Suppressor macrophage (primary cell): ENCODE data around the gene SMC1A.
"Not testable (repeated sequence)": the region's sequence is repeated elsewhere in the genome, so short reads cannot be mapped to it uniquely, and the experiment has no call there.

Experiments used
- DNase-seq, 4 experiments: peaks; one replicate each; pipeline ENCODE4 v3.0.0-alpha.2; 2020 to 2022
- total RNA-seq, 17 experiments: gene quantifications; one replicate each; lab custom pipeline; 2026; ENCODE audit warnings: mixed read lengths in 6 of 17, inconsistent platforms in 3 of 17; lab: John Stamatoyannopoulos, UW

SMC1A gene
- 60.6 to 166 (median 101) reads per million in 17 experiments for total RNA-seq

DNA sequence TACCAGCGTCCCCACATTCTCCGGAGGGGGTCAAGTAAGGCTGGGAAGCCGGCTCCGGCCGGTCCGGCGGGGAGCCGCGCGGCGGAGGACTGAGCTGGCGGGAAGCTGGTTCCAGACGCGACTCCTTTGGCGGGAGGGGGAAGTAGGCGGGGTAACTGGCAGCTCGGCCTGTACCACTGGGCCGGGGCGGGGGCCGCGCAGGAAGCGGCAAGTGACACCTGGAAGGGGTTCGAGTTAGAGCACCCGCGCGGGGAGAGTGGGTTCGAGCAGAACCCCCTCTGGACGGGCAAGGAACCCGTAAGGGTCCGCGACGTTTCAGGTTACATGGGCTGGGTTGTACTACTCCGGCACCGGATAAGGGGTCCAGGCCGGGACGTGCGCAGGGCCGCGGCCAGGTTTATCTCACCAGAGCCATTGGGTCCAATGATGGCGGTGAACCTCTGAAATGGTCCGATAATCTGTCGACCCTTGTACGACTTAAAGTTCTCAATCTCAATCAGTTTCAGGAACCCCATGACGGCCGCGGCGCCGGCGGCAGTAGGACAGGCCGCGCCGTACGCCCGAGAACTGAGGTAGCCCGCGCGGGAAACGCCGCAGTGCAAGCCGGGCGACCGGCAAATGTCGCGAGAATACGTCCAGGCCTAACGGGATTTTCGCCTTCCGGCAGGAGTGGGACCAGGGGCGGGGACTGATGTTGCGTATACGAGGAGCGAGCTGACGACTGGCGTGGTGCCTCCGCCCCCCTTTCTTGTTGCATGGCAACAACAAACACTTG is at the start of gene SMC1A:
SMC1A (minus strand) TSS at position 569 of the 775 bp plus-strand sequence; CDS start at position 515, 54 bp downstream.
- DNase-seq, result peak; percentile 96 to 97 (median 96)

DNA sequence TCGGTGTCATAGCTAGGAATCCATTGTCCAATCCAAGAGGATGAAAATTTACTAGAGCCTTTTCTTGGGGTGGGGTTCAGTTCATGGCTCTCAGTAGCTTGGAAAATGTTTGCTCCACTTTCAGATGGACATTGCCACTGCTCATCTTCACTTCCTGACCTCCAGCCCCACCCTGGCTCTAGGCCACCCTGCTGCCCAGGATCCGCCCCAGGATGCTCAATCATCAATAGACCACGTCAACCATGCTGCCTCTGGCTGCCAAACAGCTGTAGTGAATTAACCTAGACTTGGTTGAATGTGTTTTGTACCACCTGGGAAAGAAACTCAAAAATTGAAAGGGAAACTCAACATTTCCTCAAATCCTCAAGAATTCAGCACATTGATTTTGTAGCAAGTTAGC is 48.9 kb upstream of the SMC1A start:
- no peak for DNase-seq

DNA sequence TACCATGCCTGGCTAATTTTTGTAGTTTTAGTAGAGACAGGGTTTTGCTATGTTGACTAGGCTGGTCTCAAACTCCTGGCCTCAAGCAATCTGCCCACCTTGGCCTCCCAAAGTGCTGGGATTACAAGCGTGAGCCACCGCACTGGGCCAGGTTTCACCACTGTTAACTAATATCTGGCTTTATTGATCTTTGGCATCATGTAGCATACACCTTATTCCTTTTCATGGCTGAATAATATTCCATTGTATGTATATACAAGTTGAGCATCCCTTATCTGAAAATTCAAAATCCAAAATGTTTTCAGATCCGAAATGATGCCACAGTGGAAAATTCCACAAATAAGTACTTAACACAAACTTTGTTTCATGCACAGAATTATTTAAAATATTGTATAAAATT is 46.2 kb upstream of the SMC1A start:
- DNase-seq, result not testable (repeated sequence)

DNA sequence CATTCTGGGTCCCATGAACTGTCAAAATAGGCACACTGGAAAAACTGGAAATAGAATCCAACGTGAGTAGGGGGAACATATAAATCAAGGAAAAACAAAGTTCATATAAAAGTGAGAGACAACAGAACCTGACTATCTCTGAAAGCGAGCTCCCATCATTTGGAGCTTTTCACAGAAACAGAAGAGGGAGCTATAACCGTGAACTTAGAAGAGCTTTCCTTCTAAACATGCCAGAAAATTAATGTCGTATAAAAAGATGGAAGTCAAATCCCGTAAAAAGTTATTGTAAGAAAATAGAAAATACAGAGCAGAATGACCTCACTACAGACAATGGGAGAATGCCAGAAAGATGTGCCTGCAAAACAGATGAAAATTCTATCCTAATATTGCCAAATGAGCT is 35.6 kb upstream of the SMC1A start:
- DNase-seq, result no peak

DNA sequence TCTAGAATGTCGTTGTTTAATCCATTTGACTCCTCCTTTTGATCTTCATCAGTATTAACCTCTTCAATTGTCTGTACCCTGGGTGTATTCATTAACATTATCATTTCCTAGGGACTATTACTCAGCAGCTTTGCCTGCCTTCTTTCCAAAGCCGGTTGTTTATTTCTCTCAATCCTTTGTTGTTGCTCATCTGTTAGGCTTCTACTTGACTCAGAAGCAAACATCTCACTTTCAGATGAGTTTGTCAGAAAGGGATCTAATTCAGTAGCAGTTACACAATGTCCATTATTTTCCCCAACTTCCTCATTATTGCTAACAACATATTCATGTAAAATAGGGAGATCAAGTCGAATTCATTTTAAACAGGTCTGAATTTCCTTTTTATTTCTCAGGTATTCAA is 33.8 kb upstream of the SMC1A start:
- DNase-seq, result peak in 2 of 4 experiments; percentile 47 to 61

DNA sequence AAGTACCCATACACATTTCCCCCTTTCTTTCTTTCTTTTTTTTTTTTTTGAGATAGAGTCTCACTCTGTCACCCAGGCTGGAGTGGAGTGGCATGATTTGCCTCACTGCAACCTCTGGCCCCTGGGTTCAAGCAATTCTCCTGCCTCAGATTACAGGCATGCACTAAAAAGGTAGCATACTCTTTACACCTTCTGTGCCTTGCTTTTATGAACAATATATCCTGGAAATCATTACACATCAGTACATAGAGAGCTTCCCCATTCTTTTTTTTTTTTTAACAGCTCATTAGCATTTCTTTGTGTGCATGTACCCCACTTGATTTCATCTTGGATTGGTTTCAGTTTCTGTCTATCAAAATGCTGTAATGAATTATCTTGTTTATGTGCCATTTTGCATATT is 30.4 kb upstream of the SMC1A start:
- DNase-seq, result peak in 1 of 4 experiments; percentile 3

DNA sequence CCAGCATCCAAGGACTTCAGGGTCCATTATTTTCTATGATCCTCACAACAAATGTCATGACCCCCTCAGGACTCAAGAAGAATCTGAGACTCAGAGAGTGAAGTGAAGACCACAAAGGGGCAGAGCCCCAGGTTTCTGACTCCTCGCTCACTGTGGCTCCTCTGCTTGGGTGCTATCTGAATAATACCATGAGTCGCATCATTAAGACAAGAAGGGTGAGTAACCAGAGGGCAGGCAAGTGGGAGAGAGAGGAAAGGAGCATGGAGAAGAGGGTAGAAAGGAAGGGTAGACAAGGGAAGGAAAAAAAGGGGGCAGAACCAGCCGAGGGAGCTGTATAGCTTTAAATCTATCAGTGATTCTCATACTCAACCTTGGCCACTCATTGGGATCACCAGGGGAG is 27.2 kb upstream of the SMC1A start:
- DNase-seq, result no peak

DNA sequence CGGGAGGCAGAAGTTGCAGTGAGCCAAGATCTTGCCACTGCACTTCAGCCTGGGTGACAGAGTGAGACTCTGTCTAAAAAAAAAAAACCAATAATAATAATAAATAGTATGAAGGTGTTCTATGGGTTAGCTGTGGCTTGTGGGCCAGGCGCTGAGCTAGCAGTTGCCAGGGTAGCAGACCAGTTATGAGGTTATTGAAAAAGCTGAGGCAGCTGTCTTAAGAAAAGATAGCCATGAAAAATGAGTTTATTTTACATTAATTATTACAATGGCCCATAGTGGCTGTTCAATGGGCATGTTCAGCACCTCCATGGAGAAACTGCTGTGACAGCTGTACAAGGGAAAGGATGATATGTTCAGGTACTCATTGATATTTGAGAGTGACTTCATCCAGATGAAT is 25.0 kb upstream of the SMC1A start:
- DNase-seq, result no peak

DNA sequence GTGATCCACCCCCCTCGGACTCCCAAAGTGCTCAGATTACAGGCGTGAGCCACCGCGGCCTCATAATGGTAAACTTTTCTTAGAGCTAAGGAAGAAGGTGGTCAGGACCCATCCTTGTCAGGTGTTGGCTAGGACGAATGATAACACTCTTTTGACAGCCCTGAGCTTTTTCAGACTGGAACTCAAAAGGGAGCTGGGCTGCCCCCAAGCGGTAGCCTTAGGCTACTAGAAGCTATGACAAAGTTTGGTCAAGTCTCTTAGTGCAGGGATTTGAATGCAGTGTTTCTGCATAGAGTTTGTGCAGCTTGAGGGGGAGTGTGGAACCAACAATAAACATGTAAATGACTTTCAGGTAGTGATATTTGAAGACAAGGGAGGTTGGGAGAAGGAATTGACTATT is 23.5 kb upstream of the SMC1A start:
- peak; percentile 42 to 73 (median 64) for DNase-seq

DNA sequence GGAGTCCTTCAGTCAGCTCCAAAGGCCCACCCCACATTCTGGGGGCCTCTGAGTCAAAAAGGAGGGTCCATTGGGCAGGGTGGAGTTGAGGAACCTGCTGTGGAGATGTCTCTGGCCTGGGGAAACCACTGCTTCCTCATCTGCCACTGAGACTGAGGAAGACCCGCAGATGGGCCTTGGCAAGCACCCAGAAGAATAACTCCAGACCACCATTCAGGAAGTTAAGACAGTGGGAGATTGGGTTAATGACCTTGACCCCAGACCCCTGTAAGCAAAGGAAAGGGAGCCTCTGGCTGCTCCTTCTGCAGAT is 19.8 kb upstream of the SMC1A start:
- peak in 3 of 4 experiments; percentile 35 to 52 (median 42) for DNase-seq

DNA sequence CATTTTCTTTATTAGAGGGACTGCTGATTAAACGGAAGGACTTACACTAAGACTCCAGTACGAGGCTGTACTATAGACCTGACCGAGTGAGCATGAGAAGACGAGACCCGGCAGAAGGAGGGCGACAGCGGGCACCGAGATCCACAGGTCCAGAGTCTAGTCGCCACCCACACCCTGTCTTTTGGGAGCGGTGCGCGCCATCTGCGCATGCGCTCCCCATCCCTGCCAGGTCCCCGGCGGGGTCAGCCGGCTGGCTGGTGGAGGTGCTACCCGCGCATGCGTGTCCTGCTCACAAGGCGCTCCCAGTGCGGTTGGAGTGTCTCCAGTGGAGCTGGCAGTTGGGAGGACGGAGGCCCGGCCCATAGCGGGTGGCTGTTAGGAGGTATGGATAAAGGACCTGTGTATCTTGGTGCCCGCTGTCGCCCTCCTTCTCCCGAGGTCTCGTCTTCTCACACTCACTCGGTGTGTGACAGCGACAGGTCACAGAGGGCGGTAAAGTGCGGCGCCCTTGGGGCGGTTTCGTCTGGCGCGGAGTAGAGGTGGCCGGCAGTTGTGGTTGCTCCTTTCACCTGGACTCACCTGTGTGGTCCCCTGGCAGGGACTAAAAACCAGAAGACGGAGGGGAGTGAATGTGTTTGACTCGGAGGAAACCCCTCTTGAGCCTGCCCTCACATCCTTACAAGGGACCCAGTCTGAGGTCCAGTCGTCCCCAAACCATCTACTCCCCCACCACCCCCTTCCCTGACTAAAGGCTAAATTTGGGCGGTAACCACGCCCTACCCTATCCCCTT is 19.3 kb upstream of the SMC1A start:
- DNase-seq, result peak; percentile 57 to 81 (median 69)

DNA sequence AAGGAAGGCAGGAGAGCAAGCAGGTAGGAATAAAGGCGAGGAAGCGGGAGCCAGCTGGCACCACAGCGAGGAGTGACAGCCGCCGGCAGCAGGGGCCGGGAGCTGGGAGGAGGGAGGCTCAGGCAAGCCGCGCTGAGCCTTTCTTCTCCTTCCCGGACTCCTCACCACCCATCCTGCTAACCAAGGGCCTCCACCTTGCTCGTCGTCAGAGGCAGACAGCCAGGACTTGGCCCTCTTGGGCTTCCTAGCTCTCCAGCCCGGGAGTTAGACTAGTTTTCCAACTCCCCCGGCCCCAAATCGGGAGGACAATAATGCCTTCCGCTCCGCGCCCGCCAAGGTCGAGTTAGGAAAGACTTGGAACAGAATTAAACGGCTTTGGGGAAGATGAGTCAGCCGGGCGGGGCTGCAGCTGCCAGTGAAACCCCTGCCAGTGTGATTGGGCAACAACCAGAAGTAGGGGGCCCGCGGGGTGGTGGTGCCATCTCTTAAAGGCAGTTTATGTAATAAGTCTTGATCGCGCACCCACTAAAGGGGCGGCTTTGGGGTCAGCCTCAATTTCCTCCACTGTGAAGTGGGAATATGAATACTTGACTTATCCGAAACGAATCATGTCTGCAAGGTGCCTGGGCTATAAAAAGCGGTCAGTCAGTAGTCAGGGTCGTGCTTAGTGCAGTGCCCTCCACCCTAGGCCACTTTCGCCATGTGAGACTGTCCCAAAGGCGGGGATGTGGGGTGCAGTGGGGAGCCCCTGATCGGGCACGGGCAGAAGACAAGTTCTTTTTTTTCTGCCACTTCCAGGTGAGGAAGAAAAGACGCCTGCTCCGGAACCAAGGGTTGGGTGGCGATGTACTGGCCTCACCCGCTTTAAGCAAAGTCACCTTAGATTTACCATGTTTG is 18.4 kb upstream of the SMC1A start:
- DNase-seq, result peak; percentile 60 to 74 (median 66)

DNA sequence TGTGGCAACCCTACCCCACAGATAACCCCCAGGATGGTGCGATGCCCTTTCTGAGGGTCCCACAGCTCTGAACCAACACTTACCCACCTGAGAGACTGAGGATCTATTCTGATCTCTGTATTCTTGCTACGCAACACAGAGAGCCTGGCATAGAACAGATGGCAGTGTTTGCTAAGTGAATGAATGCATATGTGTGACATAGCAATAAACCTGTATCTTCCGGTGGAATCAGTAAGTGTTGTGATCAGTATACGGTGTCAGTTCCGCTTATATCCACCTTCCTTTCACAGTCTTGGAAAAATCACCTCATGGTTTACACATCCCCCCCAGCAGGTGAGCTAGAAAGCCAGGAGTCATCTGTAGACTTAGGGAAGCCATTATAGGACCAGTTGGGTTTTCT is 17.6 kb upstream of the SMC1A start:
- DNase-seq, result no peak

DNA sequence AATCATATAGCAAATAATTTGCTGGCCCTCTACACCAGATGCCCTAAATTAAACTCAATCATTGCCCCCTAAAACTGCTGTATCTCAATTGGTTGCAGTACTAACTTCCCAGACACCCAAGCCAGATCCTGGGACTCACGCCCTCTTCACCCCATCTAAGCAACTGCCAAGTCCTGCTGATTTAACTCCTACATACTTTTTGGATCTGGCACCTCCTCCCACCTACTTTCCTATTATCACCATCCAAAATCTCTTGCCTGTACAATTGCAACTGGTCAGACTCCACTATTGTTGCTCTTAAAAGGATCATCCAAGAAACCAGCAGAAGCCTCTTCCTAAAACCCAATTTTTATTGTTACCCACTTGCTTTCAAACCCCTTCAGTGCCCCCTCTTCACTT is 16.4 kb upstream of the SMC1A start:
- no peak for DNase-seq

DNA sequence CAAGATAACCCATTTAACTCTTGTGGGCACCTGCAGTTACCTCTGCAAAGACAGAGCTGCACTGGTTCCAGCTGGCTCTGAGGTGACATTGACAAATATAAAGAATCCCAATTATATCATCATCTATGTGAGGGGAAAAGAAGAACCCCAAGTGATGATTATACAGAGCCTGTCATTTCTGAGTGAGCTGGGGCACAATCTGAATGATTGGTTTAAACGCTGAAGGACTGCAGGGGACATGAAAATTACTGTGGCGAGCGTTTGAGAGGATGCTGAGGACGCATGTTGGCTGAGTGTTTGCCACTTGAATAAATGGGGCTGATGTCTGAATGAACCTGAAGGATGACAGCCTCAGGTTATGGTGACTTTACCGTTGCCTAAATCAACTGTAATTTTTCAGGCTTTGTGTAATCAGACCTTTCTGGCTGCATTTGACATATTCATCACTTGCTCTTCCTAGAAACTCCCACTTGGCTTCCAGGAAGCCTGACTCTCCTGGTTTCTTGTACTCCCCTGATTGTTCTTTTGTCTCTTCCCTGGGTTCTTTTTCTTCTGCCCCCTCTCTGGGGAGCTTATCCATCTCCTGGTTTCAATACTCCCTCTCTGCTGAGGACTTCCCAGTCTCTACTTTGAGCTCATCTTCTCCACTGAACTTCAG is 15.8 kb upstream of the SMC1A start:
- DNase-seq, result no peak

DNA sequence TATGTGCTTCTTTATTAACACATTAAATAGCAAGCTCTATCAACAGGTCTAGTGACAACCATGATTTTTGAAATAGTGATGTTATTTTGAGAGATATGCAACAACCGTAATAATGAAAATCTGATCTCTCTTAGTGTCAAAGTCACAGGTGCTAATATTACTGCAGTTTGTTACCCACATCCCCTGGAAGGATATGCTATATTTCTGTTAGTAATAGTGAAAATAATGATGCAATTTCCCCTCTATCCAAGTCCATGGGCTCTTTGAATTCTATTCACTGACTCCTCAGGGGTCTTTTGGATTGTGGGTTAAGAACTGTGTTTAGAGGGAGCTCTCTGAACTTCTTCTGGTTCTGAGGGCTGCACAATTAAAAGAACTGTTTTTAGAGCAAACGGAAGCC is 14.8 kb upstream of the SMC1A start:
- DNase-seq, result no peak

DNA sequence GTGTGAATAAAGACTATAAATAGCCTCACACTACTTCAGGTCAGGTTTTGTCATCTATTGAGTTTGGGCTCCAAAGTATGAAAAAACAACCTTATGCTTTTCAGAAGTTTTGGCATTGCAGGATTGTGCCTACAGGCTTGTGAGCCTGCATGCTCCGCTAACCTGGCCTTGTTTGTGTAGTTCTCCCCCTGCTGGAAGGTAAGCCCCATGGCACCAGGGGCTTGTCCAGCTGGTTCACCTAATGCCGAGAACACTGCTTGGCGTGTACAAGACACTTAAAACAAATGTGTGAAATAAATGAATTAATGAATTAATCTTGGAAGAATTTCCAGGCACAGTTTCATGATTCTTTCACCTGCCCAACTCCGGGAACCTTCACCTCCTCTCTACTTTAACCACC is 13.5 kb upstream of the SMC1A start:
- DNase-seq, result peak; percentile 53 to 79 (median 72)

DNA sequence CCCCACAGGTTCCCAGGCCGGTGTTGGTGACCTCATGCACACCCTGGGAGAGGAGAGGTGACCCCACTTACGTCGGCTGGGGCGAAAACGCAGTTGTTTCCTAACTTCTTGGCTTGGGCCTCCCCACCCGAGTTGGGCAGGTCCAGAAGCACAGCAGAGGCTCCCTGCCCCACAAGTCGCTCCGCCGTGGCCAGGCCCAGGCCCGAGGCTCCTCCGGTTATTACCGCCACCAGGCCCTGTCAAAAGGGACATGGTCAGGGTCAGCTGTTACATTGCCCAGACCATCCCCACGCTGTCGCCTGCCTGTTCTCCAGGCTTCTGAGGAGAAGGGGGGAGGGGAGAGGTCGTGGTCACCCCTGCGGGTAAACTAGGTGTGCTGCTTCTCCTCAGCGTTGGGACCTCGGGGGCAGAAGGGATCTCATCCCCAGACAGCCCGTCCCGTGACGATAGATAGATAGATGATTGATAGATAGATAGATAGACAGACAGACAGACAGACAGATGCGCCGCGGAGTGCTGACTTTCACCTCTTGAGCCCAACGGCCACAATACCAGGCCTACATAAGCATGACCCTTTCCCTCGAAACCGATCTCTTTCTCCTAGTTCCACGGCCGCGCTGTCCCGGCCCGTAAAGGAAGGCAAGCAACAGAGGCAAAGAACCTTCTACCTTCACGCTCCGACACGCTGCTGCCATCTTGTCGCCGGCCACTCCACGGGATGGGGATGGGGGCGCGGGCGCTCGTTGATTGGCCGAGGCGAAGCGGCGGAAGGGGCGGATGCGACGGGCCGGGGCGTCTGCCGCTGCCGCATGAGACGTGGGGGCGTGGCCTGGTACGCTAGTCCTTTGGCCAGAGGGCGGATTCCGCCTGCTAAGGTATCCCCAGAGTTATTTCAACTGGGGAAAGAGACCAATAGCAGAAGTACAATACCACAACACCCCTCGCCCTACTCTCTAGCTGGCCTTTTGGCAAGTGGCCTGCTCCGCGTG is 11.5 kb upstream of the SMC1A start, which contains the start of gene HSD17B10:
HSD17B10 (minus strand) TSS at position 720 of the 989 bp plus-strand sequence; CDS start at position 695, 25 bp downstream.
- DNase-seq, result peak; percentile 90 to 95 (median 94)

DNA sequence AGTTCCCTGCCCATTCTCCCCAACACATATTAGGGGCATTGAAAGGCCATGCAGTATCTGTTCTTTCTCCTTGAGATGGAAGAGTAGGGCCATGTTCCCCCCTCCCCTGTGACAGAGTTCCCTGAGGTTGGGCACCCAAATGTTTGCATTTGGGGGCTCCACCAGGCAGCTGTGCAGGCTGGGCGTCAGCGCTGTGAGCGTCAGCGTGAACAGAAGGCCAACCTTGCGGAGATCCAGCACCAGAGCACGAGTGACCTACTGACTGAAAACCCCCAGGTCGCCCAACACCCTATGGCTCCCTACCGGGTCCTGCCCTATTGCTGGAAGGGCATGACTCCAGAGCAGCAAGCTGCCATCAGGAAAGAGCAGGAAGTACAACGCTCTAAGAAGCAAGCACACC is 7.8 kb upstream of the SMC1A start:
- DNase-seq, result no peak

DNA sequence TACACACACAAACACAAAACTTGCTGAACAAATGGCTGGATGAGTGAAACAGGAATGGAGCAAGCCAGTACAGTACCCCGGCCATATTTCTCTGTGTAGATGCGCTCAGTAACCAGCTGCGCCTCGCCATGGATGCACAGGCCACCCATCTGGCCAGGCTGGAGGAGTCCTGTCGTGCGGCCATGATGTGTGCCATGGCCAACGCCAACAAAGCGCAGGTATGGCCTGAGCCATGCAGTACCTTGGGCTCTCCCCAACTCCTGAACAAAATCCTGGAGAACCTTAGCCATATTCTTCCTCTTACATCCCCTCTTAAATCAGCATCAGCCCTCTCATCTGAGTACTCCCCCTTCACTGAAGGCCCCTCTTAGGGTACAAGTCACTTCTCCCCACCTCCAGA is 7.3 kb upstream of the SMC1A start:
- no peak for DNase-seq

DNA sequence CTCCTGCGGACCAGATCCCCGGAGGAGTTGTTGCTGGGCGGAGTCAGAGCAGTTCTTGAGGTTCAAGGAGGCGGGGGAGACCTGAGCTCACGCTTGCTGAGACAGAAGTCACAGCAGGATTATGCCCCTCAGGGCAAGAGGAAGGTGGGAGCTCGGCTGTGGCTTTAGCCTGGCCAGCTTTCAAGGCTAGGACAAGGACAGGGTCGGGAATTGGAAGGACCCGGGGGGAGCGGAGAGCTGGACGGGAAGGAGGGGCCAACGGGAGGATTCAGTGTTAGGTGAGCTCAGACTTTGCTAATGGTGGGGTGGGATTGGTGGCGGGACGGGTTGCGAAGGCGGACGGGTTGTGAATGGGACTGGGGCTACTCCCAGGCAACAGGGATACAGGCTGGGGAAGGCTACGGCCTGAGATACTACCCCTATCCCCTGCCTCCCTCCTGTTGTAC is 430 bp upstream of the SMC1A start, which contains the start of gene RIBC1:
RIBC1 (plus strand) TSS at position 13 of the 446 bp plus-strand sequence. CDS start 3,404 bp downstream, outside the sequence.
- no peak for DNase-seq
